Stimulated activated memory B cell treated with anti-CD40 and anti-IgM and Interleukin-4, amounts not matched to agents 10 μg/mL and 1 μg/mL and 100 μg/mL, for 72 hours (primary cell): ENCODE results near the gene ALDH18A1.

Experiments used
- ATAC-seq: fragments of 150-1000 bp; cut with Tn5 transposase; 2 replicates; pipeline ENCODE4 v1.10.0; 2021
- H3K27ac Mint-ChIP-seq: one replicate; pipeline ENCODE4 v1.8.0; 2022; ENCODE audit warnings: mild to moderate bottlenecking, mixed read lengths
- H3K27me3 Mint-ChIP-seq: one replicate; pipeline ENCODE4 v1.8.0; 2022; ENCODE audit warnings: mixed read lengths
- H3K36me3 Mint-ChIP-seq: one replicate; pipeline ENCODE4 v1.8.0; 2022; ENCODE audit warnings: mixed read lengths
- H3K4me1 Mint-ChIP-seq: one replicate; pipeline ENCODE4 v1.8.0; 2022; ENCODE audit warnings: mixed read lengths
- H3K4me3 Mint-ChIP-seq: one replicate; pipeline ENCODE4 v1.8.0; 2022; ENCODE audit warnings: mild to moderate bottlenecking, moderate library complexity, mixed read lengths
- H3K9me3 Mint-ChIP-seq: one replicate; pipeline ENCODE4 v1.8.0; 2022; ENCODE audit warnings: mixed read lengths

ALDH18A1 gene

DNA sequence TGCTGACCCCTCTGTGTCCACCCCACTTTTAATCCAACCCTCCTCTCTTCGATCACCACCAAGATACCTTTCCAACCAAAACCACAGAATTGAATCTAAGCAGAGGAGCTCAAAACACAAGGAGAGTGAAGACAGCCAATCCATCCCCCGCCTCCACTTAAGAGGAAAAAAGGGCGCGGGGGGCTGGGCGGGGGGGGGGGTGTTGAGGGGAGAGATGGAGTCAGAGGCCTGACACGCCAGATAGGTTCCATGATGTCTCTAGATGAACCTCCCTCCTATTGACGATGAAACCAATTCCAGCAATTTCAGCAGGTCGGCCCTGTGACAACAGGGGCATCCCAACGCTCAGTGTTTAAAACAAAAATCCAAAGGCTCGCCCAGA lies 96.6 kb downstream of the ALDH18A1 start:
- H3K4me3 Mint-ChIP-seq, result peak overlapping the region; percentile 89
- H3K36me3 Mint-ChIP-seq, result no peaks in the 10 kb centered on the region
- ATAC-seq, result no peak
- no peaks in the 10 kb centered on the region for H3K9me3 Mint-ChIP-seq
- no peak overlapping the region for H3K27ac Mint-ChIP-seq
- peaks cover 7% of the 10 kb centered on the region for H3K27me3 Mint-ChIP-seq
- no peaks in the 10 kb centered on the region for H3K4me1 Mint-ChIP-seq

DNA sequence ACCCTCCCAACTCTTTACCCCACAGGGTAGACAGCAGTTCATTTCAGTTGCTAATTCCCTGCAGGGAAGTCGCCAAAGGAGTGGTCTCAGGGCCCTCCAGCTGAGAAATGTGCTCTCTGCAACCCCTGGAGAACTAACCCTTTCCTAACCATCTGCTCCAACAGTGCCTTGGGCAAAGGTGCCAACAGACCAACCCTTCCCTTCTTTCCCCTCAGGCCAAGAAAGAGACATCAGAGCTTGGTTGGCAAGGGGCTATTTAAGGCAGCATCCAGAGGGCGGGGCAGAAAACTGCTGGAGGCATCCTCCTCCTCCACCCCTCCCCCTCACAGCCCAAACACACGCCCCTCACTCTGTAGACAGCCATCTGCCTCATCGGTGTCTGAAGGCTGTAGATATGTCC lies 97.0 kb downstream of the ALDH18A1 start:
- no peaks in the 10 kb centered on the region for H3K4me1 Mint-ChIP-seq
- peaks cover 7% of the 10 kb centered on the region for H3K27me3 Mint-ChIP-seq
- H3K9me3 Mint-ChIP-seq, result no peaks in the 10 kb centered on the region
- no peak overlapping the region for H3K27ac Mint-ChIP-seq
- ATAC-seq, result no peak
- H3K4me3 Mint-ChIP-seq, result no peak overlapping the region
- no peaks in the 10 kb centered on the region for H3K36me3 Mint-ChIP-seq

- H3K36me3 Mint-ChIP-seq, result no peaks in the 10 kb centered on the region
- peaks cover 7% of the 10 kb centered on the region for H3K27me3 Mint-ChIP-seq
- no peaks in the 10 kb centered on the region for H3K9me3 Mint-ChIP-seq
- no peak overlapping the region for H3K4me3 Mint-ChIP-seq
- no peak for ATAC-seq
- no peaks in the 10 kb centered on the region for H3K4me1 Mint-ChIP-seq
- no peak overlapping the region for H3K27ac Mint-ChIP-seq
These were observed 97.8 kb downstream of the ALDH18A1 start for GRCh38 chr10:95558593-95559320.

DNA sequence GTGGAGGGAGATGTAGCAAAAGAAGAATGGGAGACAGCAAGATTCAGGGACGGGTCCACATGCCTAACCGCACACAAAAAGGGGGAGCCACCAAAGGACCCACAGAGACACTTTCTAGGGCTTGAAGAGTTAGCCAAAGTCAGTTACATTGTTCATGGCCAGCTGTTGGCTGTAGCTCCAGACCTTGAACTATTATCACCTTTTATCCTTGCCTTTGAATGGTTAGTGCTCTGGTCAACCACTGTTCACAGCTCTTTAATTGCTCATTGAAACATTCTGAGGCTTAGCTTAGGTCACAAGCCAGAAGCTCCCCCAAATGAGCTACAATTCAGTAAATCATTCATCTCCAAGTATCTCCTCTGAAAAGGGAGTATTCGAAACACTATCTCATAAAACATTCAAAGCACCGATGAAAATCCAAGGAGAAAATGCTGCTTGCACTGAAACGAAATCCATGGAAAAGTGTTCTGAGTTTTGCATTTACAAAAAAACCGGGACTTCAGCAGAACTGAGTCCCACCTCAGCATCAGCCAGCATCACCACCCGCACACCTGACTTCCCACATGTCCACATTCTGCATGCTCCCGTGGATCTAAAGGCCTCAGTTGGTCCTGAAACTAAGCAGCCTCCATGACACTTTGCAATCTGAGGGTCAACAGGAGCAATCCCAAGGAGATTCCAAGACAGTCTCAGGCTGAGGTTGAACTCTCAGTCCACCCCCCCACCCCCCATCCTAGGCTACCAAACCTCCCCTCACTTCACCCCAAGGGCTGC lies 99.3 kb downstream of the ALDH18A1 start:
- Mint-ChIP-seq H3K4me3 (no peak overlapping the region), H3K4me1 (no peaks in the 10 kb centered on the region), H3K27me3 (peaks cover 7% of the 10 kb centered on the region), H3K9me3 (peaks cover 6% of the 10 kb centered on the region), H3K36me3 (peaks cover 5% of the 10 kb centered on the region), H3K27ac (no peak overlapping the region)
- ATAC-seq, result no peak
